ENCODE data around the gene LRR1.
"Not testable (repeated sequence)": the region's sequence is repeated elsewhere in the genome, so short reads cannot be mapped to it uniquely, and the experiment has no call there.

Gene LRR1

DNA sequence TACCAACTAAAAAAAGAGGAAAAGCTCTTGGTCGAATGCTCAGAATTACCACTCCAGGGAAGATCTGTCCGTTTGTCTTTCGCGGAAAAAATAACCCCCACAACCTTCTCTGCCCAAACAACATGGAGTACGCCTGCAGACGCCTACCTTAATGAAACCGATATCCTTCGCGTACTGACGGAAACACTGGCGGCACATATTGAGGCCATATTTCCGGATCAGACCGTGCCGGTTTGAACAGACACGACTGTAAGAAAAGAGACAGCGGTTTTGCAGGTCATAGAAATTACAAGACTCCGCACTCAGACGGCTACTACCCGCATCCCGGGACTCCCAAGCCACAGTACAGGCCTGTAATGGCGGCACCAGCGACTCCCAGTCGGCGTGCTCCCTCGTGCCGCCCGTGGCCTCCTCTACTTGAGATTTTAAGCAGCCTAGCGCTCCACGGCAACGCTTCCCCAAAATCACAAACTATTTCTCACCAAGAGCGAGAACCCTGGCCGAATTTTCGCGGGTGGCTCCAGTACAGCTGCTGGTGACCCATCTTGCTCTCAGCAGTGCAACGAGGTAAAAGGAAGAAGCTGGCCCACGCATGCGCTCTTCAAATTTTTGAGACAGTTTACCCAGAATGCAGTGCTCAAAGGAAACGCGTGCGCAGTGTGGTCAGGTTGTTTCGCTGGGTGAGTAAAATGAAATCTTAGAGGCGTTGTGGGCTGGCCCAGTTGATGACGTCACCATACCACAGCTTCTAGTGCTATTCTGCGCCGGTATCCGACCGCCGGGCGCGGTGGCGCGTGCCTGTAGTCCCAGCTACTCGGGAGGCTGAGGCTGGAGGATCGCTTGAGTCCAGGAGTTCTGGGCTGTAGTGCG is 12.7 kb upstream of the LRR1 start, which contains the start of gene RPS29:
Gene RPS29, minus strand, starts transcription at position 578 of the 870 bp plus-strand sequence. Its CDS starts 34 bp downstream, at position 544.
- peak; percentile 48 to 99 (median 93) for DNase-seq

DNA sequence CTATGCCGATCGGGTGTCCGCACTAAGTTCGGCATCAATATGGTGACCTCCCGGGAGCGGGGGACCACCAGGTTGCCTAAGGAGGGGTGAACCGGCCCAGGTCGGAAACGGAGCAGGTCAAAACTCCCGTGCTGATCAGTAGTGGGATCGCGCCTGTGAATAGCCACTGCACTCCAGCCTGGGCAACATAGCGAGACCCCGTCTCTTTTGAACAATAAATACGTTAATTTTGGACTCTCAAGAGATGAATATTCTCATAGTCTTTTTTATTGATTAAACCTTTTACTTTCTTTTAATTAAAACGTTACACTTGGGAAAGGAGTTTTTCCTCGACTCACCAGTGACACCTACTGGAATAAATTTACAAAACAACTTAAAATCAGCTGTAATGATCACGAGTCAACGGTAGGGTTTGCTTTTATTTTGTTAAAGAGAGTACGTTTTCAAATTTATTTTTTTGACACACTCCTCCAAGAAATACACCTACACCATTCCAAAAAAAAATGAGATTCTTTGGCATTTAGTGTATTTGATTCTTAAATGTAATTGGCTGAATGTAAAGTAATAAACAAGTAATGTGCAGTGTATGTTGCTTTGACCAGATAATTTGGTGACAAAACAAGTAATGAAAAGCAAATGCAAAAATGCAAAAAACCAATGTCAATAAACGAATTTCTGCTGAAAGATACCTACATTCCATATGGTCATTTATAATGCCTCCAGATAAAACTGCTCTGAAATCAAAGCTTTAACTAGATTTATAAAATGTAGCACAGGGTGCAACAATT is 11.9 kb upstream of the LRR1 start:
- peak in 9 of 56 donors; percentile 10 to 53 (median 38) for DNase-seq

GRCh38 chr14:49589387-49589786 is 9.4 kb upstream of the LRR1 start:
- no peak for DNase-seq

GRCh38 chr14:49593016-49593415 is 5.7 kb upstream of the LRR1 start:
- no peak for DNase-seq

GRCh38 chr14:49594347-49595091 is 4.2 kb upstream of the LRR1 start:
- peak in 5 of 56 donors; percentile 1 to 24 (median 10) for DNase-seq

GRCh38 chr14:49598189-49598484 is 603 bp upstream of the LRR1 start:
- peak in 3 of 56 donors; percentile 15 to 31 (median 21) for DNase-seq

DNA sequence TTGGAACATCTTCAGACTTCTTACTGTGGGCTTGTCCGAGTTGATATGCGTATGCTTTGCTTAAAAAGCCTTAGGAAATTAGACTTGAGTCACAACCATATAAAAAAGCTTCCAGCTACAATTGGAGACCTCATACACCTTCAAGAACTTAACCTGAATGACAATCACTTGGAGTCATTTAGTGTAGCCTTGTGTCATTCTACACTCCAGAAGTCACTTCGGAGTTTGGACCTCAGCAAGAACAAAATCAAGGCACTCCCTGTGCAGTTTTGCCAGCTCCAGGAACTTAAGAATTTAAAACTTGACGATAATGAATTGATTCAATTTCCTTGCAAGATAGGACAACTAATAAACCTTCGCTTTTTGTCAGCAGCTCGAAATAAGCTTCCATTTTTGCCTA is 8.8 kb downstream of the LRR1 start:
- no peak for DNase-seq

GRCh38 chr14:49612251-49612650 is 13.5 kb downstream of the LRR1 start:
- no peak for DNase-seq

- no peak for DNase-seq
Observed at GRCh38 chr14:49612671-49613070, 13.9 kb downstream of the LRR1 start.

DNA sequence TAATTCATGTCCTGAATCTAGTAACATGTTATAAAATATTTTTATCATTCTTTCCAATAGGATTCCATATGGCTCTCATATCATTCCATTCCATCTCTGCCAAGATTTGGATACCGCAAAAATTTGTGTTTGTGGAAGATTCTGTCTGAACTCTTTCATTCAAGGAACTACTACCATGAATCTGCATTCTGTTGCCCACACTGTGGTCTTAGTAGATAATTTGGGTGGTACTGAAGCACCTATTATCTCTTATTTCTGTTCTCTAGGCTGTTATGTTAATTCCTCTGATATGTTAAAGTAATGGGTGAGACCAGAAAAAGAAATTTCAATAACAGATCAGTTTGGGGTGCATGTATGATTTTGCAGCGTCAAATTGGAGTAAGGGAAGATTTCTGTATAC is 15.5 kb downstream of the LRR1 start:
- no peak for DNase-seq

DNA sequence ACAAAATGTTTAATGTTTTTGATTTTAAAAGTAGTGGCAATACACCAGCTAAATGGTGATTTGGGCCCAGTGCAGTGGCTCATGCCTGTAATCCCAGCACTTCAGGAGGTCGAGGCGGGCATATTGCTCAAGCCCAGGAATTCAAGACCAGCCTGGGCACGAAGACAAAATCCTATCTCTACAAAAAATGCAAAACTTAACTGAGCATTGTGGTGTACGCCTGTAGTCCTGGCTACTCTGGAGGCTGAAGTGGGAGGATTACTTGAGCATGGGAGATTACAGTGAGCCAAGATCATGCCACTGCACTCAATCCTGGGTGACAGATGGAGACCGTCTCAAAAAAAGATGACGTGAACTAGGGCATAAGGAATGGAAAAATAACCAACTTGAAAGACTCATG is 17.0 kb downstream of the LRR1 start:
- DNase-seq: no peak

DNA sequence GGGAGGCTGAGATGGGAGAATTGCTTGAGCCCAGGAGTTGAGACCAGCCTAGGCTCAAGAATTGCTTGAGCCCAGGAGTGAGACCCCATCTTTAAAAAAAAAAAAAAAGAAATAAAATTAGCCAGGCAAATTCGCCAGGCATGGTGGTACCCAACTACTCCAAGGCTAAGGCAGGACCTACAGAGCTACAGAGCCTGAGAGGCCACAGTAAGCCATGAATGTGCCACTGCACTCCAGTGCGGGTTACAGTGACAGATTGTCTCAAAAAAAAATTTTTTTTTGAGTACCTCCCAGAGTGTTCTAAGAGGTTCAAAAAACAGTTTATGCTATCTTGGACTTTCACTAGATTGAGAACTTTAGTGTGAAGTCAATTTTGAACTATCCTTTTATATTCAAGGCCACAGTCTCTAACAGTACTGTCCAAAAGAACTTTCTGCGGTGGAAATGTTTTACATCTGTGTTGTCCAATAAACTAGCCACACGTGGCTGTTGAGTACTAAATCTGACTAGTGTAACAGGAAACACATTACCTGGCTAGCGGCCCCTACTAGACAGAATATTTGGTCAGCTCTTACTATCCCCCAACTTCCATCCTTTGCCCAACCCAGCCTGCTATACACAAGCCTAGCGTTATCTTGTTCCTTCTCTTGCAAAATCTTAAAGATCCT is 19.2 kb downstream of the LRR1 start:
- no peak for DNase-seq

DNA sequence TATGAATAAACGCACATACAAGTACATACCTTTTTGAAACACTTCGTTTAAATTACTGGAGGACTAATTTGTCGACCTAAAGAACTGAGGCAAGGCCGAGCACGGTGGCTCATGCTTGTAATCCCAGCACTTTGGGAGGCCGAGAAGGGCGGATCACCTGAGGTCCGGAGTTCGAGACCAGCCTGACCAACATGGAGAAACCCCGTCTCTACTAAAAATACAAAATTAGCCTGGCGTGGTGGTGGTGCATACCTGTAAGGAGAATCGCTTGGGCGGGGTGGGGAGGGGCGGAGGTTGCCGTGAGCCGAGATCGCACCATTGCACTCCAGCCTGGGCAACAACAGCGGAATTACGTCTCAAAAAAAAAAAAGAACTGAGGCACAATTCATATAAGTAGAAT is 20.5 kb downstream of the LRR1 start:
- not testable (repeated sequence) for DNase-seq

GRCh38 chr14:49619730-49620129 is 21.0 kb downstream of the LRR1 start:
- DNase-seq: no peak

DNA sequence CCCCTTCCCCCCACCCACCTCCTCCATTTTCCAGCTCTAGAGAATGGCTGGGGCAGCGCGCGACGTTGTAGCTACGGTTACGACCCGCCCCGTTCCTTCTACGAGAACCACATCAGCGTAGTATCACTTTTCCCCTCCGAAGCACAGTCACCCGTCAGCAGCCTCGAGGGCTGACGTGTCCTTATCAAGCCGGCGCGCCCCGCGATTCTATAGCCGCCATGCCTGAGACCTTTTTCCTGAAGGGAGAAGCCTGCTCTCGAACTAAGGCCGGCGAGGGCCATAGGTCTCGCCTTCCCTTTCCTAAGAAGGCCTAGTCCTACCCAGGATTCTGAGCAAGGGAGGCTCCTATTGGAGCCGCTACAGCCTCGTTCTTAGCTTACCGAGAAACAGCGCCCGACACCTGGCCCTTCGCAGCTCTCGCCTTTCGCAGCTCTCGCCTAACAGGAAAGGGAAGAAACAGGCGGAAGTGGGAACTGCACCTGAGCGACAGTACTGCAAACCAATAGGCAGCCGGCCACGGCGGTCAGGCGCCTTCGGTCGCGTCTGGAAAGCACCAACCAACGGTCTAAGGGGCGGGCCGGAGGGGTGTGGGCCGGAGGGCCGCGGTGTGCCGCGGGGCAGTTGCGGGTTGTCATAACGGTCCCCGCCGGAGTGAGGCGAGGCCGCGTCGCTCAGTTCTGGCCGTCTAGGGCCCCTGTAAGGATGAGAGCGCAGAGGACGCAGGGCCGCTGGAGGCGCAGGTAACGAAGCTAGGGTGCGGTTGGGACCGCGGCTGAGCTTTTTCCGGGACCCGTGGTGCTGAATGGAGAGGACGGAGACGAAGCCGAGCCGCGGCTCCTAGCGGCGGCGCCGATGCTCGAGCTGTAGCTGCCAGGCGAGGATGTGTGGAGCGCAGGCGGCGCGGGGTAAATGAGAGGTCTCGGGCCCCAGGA is 21.7 kb downstream of the LRR1 start, which contains the start of the genes MGAT2 and RPL36AL:
Gene MGAT2, plus strand, starts transcription at position 618 of the 932 bp plus-strand sequence. CDS start 470 bp downstream, outside the sequence.
Gene RPL36AL, minus strand, starts transcription at position 445 of the 932 bp plus-strand sequence. CDS start 1,522 bp downstream, outside the sequence.
- peak; percentile 53 to 98 (median 96) for DNase-seq

DNA sequence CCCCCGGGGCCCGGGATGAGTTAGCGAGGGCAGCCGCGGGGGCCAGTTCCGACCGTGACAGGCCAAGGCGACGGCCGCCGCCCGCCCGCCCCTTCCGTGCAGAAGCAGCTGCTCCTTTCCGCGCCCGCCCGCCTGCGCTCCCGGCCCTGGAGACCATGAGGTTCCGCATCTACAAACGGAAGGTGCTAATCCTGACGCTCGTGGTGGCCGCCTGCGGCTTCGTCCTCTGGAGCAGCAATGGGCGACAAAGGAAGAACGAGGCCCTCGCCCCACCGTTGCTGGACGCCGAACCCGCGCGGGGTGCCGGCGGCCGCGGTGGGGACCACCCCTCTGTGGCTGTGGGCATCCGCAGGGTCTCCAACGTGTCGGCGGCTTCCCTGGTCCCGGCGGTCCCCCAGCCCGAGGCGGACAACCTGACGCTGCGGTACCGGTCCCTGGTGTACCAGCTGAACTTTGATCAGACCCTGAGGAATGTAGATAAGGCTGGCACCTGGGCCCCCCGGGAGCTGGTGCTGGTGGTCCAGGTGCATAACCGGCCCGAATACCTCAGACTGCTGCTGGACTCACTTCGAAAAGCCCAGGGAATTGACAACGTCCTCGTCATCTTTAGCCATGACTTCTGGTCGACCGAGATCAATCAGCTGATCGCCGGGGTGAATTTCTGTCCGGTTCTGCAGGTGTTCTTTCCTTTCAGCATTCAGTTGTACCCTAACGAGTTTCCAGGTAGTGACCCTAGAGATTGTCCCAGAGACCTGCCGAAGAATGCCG is 22.6 kb downstream of the LRR1 start:
- peak in 35 of 56 donors; percentile 11 to 73 (median 50) for DNase-seq

- DNase-seq: no peak
Observed at GRCh38 chr14:49622022-49622607, 23.4 kb downstream of the LRR1 start.

GRCh38 chr14:49623387-49623786 is 24.6 kb downstream of the LRR1 start:
- no peak for DNase-seq

All from amygdala (tissue), 56 donors.